Measurements from ENCODE around the gene LAMB4.

DNA sequence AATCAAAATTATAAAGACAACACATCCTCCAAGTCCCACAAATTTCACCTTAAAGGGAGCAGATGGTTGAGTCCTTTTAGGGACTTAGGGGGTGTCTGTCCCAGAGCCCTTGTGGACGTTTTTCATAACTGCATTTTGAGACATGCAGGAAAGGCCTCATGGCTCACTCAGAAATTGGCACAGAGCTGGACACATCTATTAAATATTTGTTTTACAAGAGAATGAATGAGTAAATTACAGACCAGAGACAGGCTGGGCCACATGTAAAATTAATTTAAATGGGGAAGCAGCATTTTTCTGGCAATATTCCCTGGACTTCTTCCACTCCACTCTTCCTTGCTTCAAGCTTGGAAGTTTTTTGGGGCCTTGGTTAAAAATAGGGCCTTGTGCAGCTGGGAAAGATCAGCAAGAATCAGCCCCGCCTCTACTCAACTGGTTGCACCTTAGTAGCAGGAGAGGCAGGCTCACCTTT is 147.2 kb downstream of the LAMB4 start:
- no peak for TF ChIP-seq POLR2A (IDR thresholded peaks at IDR 0.05)
- TF ChIP-seq, protein P1, sequence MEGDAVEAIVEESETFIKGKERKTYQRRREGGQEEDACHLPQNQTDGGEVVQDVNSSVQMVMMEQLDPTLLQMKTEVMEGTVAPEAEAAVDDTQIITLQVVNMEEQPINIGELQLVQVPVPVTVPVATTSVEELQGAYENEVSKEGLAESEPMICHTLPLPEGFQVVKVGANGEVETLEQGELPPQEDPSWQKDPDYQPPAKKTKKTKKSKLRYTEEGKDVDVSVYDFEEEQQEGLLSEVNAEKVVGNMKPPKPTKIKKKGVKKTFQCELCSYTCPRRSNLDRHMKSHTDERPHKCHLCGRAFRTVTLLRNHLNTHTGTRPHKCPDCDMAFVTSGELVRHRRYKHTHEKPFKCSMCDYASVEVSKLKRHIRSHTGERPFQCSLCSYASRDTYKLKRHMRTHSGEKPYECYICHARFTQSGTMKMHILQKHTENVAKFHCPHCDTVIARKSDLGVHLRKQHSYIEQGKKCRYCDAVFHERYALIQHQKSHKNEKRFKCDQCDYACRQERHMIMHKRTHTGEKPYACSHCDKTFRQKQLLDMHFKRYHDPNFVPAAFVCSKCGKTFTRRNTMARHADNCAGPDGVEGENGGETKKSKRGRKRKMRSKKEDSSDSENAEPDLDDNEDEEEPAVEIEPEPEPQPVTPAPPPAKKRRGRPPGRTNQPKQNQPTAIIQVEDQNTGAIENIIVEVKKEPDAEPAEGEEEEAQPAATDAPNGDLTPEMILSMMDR (IDR thresholded peaks at IDR 0.05 in 8 of 11, conservative IDR thresholded peaks at IDR 0.05 in 3 of 11), result peak in 1 of 11 experiments; percentile 24
